HG02943 (cell line): Measurements from ENCODE around the gene SORCS3.
A peak's percentile ranks its signal among the peaks of the same experiment; 100 is the strongest.

Experiments
- ATAC-seq: cut with Tn5 transposase; IDR thresholded peaks from one replicate; pipeline ENCODE4 v1.9.1; 2021; ENCODE audit warnings: mild to moderate bottlenecking, low read depth, moderate library complexity; ENCODE audit not compliant: unreplicated experiment

SORCS3 gene

DNA sequence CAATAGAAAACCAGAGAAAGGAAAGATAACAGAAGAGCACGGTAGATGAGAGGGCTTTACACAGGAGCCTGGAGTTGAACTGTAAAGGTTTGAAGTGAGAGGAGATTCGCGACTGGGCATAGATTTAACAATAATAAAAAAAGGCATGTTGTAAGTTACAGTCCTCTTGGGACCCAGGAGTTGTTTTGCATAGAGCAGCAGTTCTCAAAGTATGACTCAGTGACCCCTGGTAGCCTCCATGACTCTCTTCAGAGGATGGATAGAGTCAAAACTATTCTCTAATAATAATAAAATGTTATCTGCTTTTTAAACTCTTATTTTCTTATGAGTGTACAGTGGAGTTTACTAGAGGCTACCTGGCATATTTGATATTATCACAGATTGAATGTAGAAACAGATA lies 262.3 kb downstream of the SORCS3 start:
- no peak for ATAC-seq

DNA sequence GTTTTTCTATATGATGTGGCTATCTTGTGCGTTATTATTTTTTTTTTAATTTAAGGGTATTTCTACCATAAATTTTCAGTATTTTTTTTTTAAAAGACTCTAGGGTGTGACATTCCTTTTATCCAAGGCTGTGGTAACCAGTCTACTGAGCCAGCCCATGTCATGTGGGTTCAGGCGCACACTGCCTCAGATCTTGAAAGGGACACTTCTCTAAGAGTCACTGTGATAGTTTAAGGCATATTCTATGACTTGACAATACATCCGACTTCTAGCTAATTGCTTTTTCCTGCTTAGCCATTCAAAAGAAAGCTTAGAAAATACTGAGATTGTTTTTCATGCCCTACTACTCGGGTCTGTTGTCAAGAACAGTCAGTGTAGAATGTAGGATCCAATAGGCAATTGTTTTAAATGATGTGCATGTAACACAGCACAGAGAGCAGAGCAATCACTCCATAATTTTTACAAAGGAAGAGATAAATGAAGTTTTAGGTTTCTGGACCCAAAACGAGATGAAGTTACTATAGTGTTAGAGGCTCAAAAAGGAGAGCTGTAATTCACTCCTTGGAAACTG lies 263.7 kb downstream of the SORCS3 start:
- ATAC-seq = no peak

GRCh38 chr10:104906112-104906511 lies 265.0 kb downstream of the SORCS3 start:
- ATAC-seq = no peak

GRCh38 chr10:104907521-104907920 lies 266.4 kb downstream of the SORCS3 start:
- ATAC-seq = no peak

- ATAC-seq = no peak
These were observed 267.5 kb downstream of the SORCS3 start for GRCh38 chr10:104908581-104908980.

- no peak for ATAC-seq
These were observed 269.6 kb downstream of the SORCS3 start for GRCh38 chr10:104910712-104911111.

GRCh38 chr10:104913390-104913789 lies 272.3 kb downstream of the SORCS3 start:
- no peak for ATAC-seq

DNA sequence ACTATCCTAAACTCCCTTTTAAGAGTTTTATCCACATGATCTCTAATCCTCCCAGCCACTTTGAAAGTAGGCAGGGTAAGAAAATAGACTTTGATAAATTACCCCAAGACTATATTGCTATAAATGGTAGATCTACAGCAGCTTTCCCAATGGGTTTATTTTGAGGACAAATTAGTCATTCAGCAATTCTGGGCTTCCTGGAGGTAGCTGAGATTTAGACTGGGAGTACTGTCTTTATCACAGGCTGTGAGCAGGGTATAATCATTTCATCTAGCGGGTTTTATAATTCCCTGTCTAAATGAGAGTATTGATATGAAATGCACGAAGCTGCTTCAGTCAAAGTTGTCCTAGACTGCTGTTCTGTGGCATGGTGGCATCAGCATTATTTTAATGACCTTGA lies 279.4 kb downstream of the SORCS3 start:
- no peak for ATAC-seq

- ATAC-seq = no peak
These were observed 280.7 kb downstream of the SORCS3 start for GRCh38 chr10:104921763-104922162.

DNA sequence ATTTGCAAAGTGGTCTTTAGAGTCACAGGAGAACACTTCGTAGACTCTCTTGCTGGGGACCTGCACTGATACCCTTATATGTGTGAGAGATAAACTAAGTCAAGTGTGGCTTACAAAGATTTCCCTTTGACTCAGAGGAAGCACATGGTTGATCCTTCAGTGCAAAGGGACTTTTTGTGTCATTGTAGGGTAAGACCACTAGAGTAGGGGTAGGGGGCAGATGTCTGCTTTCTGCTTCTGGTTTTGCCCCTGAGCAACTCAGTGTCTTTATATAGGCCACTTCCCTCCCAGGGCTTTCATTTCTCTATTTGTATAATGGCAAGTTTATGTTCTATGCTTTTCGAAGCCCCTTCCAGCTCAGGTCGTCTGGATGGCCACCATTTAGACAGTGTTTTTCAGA lies 281.7 kb downstream of the SORCS3 start:
- ATAC-seq = no peak

DNA sequence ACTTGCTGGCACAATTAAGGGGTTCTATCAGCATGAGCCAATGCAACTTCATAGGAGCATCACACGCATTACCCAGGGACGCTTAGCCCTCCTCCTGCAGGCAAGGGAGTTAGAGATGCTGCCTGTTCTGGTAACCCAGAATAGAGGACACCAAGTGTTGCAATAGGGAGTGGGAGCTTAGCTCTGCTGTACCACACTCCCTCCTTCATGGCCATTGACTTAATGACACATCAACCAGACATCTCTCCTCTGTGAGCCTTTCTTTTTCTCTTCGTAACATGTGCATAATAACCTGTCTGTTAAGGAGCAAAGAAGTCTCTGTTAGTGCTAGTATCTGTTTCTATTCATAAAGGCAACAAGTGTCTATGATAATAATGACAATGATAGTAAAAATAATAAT lies 282.4 kb downstream of the SORCS3 start:
- ATAC-seq = no peak

DNA sequence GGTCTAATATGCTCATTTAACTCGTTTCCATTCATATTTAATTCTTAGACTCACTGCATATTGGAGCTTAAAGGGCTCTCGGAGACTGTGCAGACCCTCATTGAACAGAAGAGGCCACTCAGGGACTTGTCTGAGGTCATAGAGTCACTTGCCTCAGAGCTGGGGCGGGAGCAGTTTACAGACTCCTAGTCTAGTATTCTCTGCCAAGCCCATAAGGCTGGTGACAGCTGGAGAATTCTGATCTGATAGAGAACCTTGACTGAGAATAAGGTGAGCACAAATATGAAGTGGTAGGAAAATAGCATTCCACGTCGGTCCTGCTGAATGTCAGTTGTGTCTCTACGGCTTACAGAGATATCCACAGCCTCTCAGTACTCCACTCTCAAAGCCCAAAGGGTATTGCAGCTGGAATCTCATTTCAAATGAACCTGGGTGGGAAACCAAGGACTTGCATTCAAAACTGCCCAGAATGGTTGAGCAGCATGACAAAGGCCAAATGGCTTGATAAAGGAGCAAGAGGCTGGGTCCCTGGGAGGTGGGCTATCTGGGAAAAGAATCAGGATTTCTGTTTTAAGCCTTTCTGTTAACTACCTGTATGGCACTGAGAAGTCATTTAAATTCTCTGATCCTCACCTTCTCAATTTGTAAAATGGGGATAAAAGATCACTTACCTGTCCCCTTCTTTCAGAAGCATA lies 283.2 kb downstream of the SORCS3 start:
- no peak for ATAC-seq

DNA sequence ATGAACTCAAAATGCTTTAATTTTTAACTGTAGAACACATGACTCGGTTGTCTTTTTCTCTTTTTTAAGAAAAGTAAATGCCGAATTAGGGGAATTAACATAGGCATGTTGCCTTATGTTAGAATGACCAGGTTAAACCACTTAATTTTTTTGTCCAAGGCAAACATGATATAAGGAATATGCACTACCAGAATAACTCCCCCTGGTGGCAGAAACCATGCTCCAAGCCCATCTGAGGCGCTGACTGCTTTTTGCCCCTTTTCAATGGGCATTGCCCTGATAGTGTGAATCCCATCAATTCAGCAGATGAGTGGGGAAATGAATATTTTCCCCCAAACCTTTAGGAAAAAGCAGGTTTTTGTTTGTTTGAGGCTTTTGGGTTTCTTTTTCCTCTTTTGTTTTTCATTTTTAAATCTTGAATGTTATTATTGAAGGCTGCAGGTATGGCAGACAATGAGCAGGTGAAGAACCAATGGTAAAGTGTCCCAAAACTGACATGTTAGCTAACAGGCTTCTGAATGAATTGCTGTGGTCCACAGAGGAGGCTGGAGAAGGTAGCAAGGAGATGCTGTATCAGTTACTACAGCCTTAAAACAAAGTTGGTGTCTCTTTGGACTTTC lies 284.3 kb downstream of the SORCS3 start:
- peak; percentile 53 for ATAC-seq

DNA sequence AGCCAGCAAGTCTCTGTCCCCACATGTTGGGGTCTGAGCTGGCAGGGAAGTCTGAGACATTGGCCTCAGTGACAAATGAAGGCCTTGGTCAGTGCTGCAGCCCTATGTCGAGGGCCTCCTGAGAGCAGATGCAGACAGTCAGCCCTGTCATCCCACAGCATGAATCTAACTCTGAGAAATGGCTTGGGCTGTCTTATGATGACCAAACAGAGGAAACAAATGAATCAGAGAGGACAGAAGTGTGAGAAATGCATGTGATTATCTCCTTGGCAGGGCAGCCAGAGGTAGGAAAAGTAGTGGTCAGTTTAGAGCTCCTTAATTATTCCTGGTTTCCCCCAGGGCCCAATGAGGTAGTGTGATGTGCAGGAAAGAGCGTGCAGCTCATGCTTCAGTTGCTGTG lies 287.6 kb downstream of the SORCS3 start:
- ATAC-seq = no peak

DNA sequence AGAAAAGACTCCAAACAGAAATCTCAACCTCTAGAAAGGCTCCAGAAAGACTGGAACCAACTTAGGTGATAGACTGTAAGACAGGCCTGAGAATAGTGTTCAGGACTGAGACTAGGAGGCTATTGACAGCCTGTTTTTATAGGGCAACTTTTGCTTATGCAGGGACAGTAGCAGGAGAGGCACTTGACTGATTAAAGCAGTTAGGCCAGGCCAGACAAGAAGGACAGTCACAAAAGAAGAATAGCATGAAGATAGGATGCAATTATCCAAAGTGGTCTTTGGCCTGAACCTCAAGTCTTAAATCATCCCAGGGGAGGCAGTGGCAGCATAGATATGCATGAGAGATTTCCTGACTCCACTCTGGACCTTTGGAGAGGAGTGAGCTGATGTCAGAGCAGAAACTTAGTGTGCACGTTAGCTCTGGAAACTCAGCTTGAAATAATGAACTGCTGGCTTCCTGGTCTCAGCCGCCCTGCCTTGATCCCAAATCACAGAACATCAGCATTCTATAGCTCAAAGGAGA lies 290.6 kb downstream of the SORCS3 start:
- no peak for ATAC-seq

GRCh38 chr10:104935656-104936055 lies 294.6 kb downstream of the SORCS3 start:
- ATAC-seq = no peak

GRCh38 chr10:104937567-104937966 lies 296.5 kb downstream of the SORCS3 start:
- ATAC-seq = no peak

DNA sequence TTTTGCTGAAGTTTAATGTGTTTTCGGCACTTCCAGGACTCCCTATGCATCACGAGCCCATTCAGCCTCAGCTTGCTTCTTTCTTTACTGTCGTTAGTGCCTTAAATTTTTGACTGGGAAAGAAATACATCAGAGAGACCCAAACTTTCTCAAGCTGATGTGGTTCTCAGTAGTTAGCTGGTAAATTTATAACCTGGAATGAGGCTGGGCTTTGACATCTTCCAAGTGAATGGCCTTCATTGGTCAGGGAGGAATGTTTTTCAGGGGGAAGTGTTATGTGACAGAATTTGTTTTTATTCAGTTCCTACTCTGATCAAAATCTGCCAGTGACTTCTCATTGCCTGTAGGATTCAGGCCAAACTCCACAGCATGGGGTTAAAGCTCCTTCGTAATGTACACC lies 296.9 kb downstream of the SORCS3 start:
- ATAC-seq = no peak

- no peak for ATAC-seq
These were observed 300.6 kb downstream of the SORCS3 start for GRCh38 chr10:104941662-104942061.

DNA sequence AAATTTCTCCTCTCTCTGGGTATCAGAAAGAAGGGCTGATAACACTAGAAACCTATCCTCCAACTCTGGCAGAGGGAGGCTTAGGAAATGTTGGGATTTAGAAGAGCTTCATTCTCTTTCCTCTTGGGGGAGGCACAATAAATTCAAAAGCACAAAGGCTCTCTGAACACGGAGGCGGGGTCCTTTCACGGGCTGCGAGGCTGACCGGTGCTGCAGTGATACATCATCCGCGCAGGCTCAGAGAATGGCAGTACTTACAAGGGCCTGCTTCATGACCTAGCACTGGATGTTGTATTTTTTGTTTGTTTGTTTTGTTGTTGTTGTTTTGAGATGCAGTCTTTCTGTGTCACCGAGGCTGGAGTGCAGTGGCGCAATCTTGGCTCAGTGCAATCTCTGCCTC lies 306.2 kb downstream of the SORCS3 start:
- ATAC-seq = no peak

GRCh38 chr10:104957178-104957841 lies 316.2 kb downstream of the SORCS3 start:
- ATAC-seq = no peak
